ENCODE measurements around the gene IDI2.

The IDI2 gene

GRCh38 chr10:1009071-1009494 is 16.6 kb downstream of the IDI2 start:
- FAIRE-seq (no peak), DNase-seq (ENCODE audit: insufficient read length, low spot score) (no peak)
- no peak for TF ChIP-seq POLR2A (IDR thresholded peaks at IDR 0.05; ENCODE audit: low read depth, low read length)

DNA sequence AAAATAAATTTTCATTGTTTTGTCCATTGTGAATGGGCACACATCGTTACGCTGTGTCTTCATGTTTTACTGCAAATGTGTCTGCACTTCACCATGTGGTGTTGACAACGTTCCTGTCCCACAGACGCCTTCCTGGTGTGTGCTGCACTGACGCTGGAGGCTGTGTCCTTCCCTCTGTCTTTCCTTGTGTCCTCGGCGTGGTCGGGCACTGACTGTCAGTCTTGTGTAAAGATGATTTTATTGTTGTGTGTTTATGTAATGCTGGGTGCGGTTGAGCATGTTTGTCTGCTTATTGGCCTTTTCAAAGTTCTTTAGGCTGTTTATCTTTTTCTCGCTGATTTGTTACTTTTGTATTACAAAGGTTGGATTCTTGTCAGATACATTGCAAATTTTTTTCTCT is 18.1 kb downstream of the IDI2 start:
- TF ChIP-seq POLR2A (IDR thresholded peaks at IDR 0.05; ENCODE audit: low read depth, low read length), result no peak
- DNase-seq (ENCODE audit: insufficient read length, low spot score) (no peak), FAIRE-seq (no peak)

- DNase-seq (ENCODE audit: insufficient read length, low spot score), result no peak
- no peak for FAIRE-seq
- no peak for TF ChIP-seq POLR2A (IDR thresholded peaks at IDR 0.05; ENCODE audit: low read depth, low read length)
Observed at GRCh38 chr10:1006573-1006972, 19.1 kb downstream of the IDI2 start.

GRCh38 chr10:1003884-1004670 is 21.6 kb downstream of the IDI2 start:
- FAIRE-seq (no peak), DNase-seq (ENCODE audit: insufficient read length, low spot score) (no peak)
- TF ChIP-seq POLR2A (IDR thresholded peaks at IDR 0.05; ENCODE audit: low read depth, low read length), result no peak

- FAIRE-seq (no peak), DNase-seq (ENCODE audit: insufficient read length, low spot score) (no peak)
- no peak for TF ChIP-seq POLR2A (IDR thresholded peaks at IDR 0.05; ENCODE audit: low read depth, low read length)
Observed at GRCh38 chr10:1002425-1003006, 23.1 kb downstream of the IDI2 start.

DNA sequence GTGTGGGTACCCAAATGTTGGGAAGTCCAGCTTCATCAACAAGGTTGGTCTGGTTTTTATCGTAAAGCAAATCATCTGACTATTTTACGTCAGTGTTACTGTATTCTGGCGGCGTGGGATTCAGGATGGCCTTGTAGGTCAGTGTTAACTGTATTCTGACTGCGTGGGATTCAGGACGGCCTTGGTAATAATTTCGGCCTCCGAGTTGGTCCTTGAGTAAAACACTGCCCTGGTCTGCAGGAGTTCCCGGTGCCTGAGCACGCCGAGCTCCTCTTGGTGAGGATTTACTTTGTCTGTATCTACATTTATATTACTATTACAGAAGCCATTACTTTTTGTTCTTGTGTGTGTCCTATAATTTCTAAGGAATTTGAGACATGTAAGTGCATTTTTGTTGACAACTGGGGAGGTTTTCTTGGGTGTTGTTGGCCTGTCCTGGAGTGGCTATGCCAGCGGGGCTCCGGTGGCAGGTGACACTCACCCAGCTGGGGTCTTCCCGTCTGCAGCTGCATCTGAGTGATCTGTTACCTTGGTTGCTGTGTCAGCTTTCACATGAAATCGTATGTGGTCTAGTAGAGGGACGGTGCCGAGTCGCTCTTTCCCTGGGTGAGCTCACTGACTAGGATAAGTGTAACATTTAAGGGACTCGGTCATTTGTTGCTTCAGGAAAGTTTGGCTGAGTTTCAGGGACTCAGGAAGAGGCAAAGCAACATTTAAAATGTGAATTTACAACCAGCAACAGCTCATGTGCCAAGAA is 28.2 kb downstream of the IDI2 start:
- FAIRE-seq (no peak), DNase-seq (ENCODE audit: insufficient read length, low spot score) (no peak)
- no peak for TF ChIP-seq POLR2A (IDR thresholded peaks at IDR 0.05; ENCODE audit: low read depth, low read length)

- no peak for FAIRE-seq
- DNase-seq (ENCODE audit: insufficient read length, low spot score), result no peak
- no peak for TF ChIP-seq POLR2A (IDR thresholded peaks at IDR 0.05; ENCODE audit: low read depth, low read length)
Observed at GRCh38 chr10:996031-996430, 29.6 kb downstream of the IDI2 start.

GRCh38 chr10:995559-995926 is 30.1 kb downstream of the IDI2 start:
- DNase-seq (ENCODE audit: insufficient read length, low spot score) (no peak), FAIRE-seq (no peak)
- no peak for TF ChIP-seq POLR2A (IDR thresholded peaks at IDR 0.05; ENCODE audit: low read depth, low read length)

DNA sequence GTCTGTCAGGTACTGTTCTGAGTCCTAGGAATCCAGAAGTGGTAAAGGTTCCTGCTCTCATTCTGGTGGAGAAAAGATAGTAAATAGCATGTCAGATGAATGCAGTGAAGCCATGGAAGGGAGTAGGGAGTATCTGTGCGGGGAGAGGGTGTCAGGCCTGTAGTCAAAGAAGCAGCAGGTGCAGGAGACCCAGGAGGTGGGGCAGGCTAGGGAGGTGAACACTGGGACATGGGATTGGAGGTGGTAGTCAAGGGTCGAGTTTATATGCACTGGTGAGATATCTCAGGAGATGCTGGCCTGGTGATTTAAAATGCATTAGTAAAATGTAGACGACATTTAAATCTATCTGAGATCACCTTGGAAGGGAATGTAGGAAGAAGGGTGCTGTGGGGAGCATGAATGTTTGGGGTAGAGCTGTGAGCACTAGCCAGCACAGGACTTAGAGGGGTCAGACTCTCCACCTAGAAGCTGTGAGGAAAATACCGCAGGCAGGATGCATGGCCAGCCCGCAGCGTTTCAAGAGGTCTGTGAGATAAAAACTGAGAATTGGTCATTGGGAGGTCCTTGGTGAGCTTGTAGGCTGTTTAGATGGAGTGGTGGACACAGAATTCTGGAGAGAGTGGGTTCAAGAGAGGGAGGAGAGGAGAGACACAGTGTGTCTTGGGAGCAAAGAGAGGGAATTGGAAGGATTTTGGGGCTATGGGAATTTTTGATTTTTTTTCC is 30.7 kb downstream of the IDI2 start:
- DNase-seq (ENCODE audit: insufficient read length, low spot score) (no peak), FAIRE-seq (no peak)
- no peak for TF ChIP-seq POLR2A (IDR thresholded peaks at IDR 0.05; ENCODE audit: low read depth, low read length)

- DNase-seq (ENCODE audit: insufficient read length, low spot score) (no peak), FAIRE-seq (no peak)
- no peak for TF ChIP-seq POLR2A (IDR thresholded peaks at IDR 0.05; ENCODE audit: low read depth, low read length)
Observed at GRCh38 chr10:992871-993270, 32.8 kb downstream of the IDI2 start.

GRCh38 chr10:992467-992866 is 33.2 kb downstream of the IDI2 start:
- TF ChIP-seq POLR2A (IDR thresholded peaks at IDR 0.05; ENCODE audit: low read depth, low read length), result no peak
- DNase-seq (ENCODE audit: insufficient read length, low spot score) (no peak), FAIRE-seq (no peak)

GRCh38 chr10:990808-991207 is 34.9 kb downstream of the IDI2 start:
- DNase-seq (ENCODE audit: insufficient read length, low spot score) (no peak), FAIRE-seq (no peak)
- no peak for TF ChIP-seq POLR2A (IDR thresholded peaks at IDR 0.05; ENCODE audit: low read depth, low read length)

DNA sequence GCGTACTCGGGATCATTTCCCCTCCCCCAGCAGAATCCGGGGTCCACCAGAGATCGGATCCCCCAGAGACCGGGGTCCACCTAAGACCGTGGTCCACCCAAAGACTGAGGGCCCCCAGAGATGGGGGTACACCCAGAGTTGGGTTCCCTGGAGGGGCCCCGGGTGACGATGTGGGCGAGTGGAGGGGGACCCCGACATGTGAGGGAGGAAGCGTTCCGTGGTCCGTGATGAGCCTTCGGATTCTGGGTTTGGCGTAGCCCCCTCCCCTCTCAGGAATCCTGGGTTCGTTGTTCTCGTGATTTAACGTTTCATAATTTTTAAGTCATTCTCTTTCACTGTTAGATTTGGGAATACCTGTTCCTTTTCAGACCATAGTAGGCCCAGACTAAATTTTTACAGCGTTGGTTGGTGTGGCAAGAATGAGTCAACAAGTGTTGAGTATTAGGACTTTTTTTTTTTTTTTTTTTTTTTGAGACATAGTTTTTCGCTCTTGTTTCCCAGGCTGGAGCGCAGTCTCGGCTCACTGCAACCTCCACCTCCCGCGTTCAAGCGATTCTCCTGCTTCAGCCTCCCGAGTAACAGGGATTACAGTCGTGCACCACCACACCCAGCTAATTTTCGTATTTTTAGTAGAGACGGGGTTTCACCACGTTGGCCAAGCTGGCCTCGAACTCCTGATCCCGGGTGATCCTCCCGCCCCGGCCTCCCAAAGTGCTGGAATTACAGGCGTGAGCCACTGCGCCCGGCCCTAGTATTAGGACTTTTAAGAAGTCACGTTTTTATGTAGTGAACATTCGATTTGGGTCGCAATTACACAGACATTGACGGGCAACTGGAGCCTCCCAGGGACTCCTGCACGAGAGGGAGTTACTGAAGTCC is 36.8 kb downstream of the IDI2 start:
- TF ChIP-seq POLR2A (IDR thresholded peaks at IDR 0.05; ENCODE audit: low read depth, low read length), result no peak
- FAIRE-seq (no peak), DNase-seq (ENCODE audit: insufficient read length, low spot score) (no peak)
